ENCODE results near the gene ARTN. TPM values are rescaled to one million over a fixed set of nuclear protein-coding genes. Genes with fewer than 3 reads are reported as not detected.

The ARTN gene
- total and polyA plus RNA-seq, 9 of the 15 experiments (the other 6 are each of a cell fraction or from before 2014, with no cell fraction given), result 0.06 to 0.38 TPM; not detected in 7

GRCh38 chr1:43981135-43981491 is 47.5 kb downstream of the ARTN start:
- H3K36me3 ChIP-seq (ENCODE audit: control insufficient read depth, insufficient read depth, low read length), result peaks cover 81% of the 10 kb centered on the region
- ChIA-PET CTCF (ENCODE audit: low intra/inter-chr PET ratio) (no interaction called here), POLR2A (interaction anchor here (0.6 to 1.2 kb wide), 3 partner anchors 8 to 67 kb away, joined by 3 to 4 read pairs (median 3); no protein-coding TSS in a partner anchor)
- peak overlapping the region; percentile 75 to 99; a peak in 3 of 4 replicates for H3K9ac ChIP-seq (ENCODE audit: insufficient read depth in 1 of 2, low read depth in 2 of 2, low read length in 2 of 2)
- peaks cover 67% of the 10 kb centered on the region for H3K79me2 ChIP-seq (ENCODE audit: control insufficient read depth, insufficient read depth, low read length)
- H3K27ac ChIP-seq (ENCODE audit: extremely low read depth, low read depth, low read length), result no peak overlapping the region
- intact Hi-C loops (cut with micrococcal nuclease) (no loop called here), in situ Hi-C loops (cut with MboI) (no loop called here)
- H3K4me1 ChIP-seq (replicated peaks in 1 of 2; ENCODE audit: control insufficient read depth in 2 of 2, insufficient read depth in 2 of 2, low read length in 2 of 2), result peaks cover 42 to 78% of the 10 kb centered on the region in 2 experiments
- no peaks in the 10 kb centered on the region for H3K27me3 ChIP-seq (ENCODE audit: control insufficient read depth in 2 of 2, insufficient read depth in 2 of 2, low read length in 2 of 2)
- no peak for ATAC-seq
- no peak overlapping the region for H3K4me3 ChIP-seq
- peaks cover 21% of the 10 kb centered on the region for H3K9me1 ChIP-seq (ENCODE audit: control insufficient read depth, insufficient read depth, low read length)
- WGBS (ENCODE audit: insufficient coverage, low coverage, missing lambda C conversion rate), result 94% methylated on average over 15 of the region's 20 CpGs
- H3K4me2 ChIP-seq (ENCODE audit: insufficient read depth, low read length), result no peak overlapping the region; the same call in 1 of the 2 replicates
- DNase-seq (ENCODE audit: extremely low read depth in 1 of 4, low spot score in 3 of 4), result no peak
- BruUV-seq (replicated peaks), result no TSS peak
- TF ChIP-seq ZBTB33 (CRISPR knock-in tag; IDR thresholded peaks at IDR 0.05), result 0 out of 2 replicates have a peak, but pooled peaks have one; percentile 60
- no peak for TF ChIP-seq SIX5 (IDR thresholded peaks at IDR 0.05; ENCODE audit: borderline replicate concordance in 1 of 2, insufficient read depth in 1 of 2, low read depth in 1 of 2, low read length in 2 of 2)
- peak; percentile 41; the same call in 1 of the 2 replicates for TF ChIP-seq RBFOX2 (IDR thresholded peaks at IDR 0.05; ENCODE audit: low read depth, low read length)
- H4K20me1 ChIP-seq (replicated peaks; ENCODE audit: control insufficient read depth, insufficient read depth, low read length), result peaks cover 25% of the 10 kb centered on the region
- H3K9me3 ChIP-seq (replicated peaks; ENCODE audit: control insufficient read depth, insufficient read depth, low read depth, low read length), result no peaks in the 10 kb centered on the region
- FAIRE-seq, result no peak
- H2AFZ ChIP-seq (ENCODE audit: low read depth, low read length), result no peak overlapping the region

Data from K562 (cell line).